Transverse colon (tissue), 4 donors: ENCODE measurements around the gene RAB27A.
"Not testable (repeated sequence)": the region's sequence is repeated elsewhere in the genome, so short reads cannot be mapped to it uniquely, and the experiment has no call there.

Experiments
- CTCF ChIP-seq, 5 experiments: fragments of 200-600 bp in 3 of 5; fragments of 450-650 bp in 2 of 5; sonication (generic) in 3 of 5; IDR thresholded peaks; 1 replicate in 2 of 5; 2 replicates in 3 of 5; pipeline ENCODE4 v1.5.1; 2016 to 2017; ENCODE audit warnings: antibody characterized with exemption in 5 of 5, inconsistent platforms in 3 of 5, mild to moderate bottlenecking in 2 of 5, moderate library complexity in 1 of 5
- POLR2A ChIP-seq: fragments of 450-650 bp; IDR thresholded peaks from one replicate; pipeline ENCODE4 v1.6.1; 2016; ENCODE audit warnings: antibody characterized with exemption, mild to moderate bottlenecking, moderate library complexity
- POLR2AphosphoS5 ChIP-seq, 3 donors: sonication (generic); formaldehyde crosslinking; IDR thresholded peaks; one replicate each; pipeline ENCODE4 v1.6.1; 2016; ENCODE audit warnings: antibody characterized with exemption in 3 of 3

GRCh38 chr15:55280589-55280988 lies 9.0 kb downstream of the RAB27A start:
- TF ChIP-seq CTCF (IDR thresholded peaks at IDR 0.05); POLR2AphosphoS5 (IDR thresholded peaks at IDR 0.05); POLR2A: not testable (repeated sequence)
